GM12872 (cell line): ENCODE results near the gene MAGI1.

Experiments used
- CTCF ChIP-seq: IDR thresholded peaks from 3 replicates; pipeline ENCODE4 v1.5.1; 2011; ENCODE audit warnings: low read depth, mild to moderate bottlenecking, low read length, moderate library complexity; ENCODE audit not compliant: insufficient read depth

The MAGI1 gene

GRCh38 chr3:65967451-65967850, 71.3 kb downstream of the MAGI1 start:
- TF ChIP-seq CTCF, result no peak

GRCh38 chr3:65964838-65965237, 73.9 kb downstream of the MAGI1 start:
- no peak for TF ChIP-seq CTCF

- TF ChIP-seq CTCF, result no peak
Observed at GRCh38 chr3:65963787-65964677, 74.7 kb downstream of the MAGI1 start.

GRCh38 chr3:65961733-65962132, 77.0 kb downstream of the MAGI1 start:
- TF ChIP-seq CTCF, result no peak

- no peak for TF ChIP-seq CTCF
Observed at GRCh38 chr3:65961128-65961527, 77.6 kb downstream of the MAGI1 start.

GRCh38 chr3:65960087-65960486, 78.6 kb downstream of the MAGI1 start:
- no peak for TF ChIP-seq CTCF

GRCh38 chr3:65958216-65958615, 80.5 kb downstream of the MAGI1 start:
- TF ChIP-seq CTCF, result no peak
